Endometrial microvascular endothelial cells (primary cell): ENCODE data around the gene LAG3. TPM values are rescaled to one million over a fixed set of nuclear protein-coding genes. Genes with fewer than 3 reads are reported as not detected.
"Not testable (repeated sequence)": the region's sequence is repeated elsewhere in the genome, so short reads cannot be mapped to it uniquely, and the experiment has no call there.

ENCODE experiments used
- in situ Hi-C: cut with HindIII; loops from 2 replicates; pipeline ENCODE4 v1.10.0; 2017; ENCODE audit warnings: low sequenced_read_pairs, low pct_unique_long_range_greater_than_20kb; ENCODE audit errors: inconsistent ontology term
- total RNA-seq: library from RNA; depleted of rRNA; stranded (reverse); fragments of >200 nt; gene quantifications from one replicate; pipeline ENCODE4 v1.2.3, GENCODE V29; 2015; ENCODE audit errors: inconsistent ontology term

Gene LAG3
- 0.19 TPM for total RNA-seq

DNA sequence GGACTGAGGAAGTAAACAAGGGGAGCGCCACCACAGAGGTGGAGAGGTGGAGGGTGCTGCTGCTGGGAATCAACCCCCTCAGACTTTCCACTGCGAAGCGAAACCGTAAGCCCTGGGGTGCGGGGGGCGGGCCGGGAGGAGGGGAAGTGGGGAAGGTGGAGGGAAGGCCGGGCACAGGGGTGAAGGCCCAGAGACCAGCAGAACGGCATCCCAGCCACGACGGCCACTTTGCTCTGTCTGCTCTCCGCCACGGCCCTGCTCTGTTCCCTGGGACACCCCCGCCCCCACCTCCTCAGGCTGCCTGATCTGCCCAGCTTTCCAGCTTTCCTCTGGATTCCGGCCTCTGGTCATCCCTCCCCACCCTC, at the start of gene LAG3:
Gene LAG3 (plus strand): TSS at position 190 of the 365 bp plus-strand sequence. CDS start 333 bp downstream, outside the sequence.
- in situ Hi-C loops: no loop called here

DNA sequence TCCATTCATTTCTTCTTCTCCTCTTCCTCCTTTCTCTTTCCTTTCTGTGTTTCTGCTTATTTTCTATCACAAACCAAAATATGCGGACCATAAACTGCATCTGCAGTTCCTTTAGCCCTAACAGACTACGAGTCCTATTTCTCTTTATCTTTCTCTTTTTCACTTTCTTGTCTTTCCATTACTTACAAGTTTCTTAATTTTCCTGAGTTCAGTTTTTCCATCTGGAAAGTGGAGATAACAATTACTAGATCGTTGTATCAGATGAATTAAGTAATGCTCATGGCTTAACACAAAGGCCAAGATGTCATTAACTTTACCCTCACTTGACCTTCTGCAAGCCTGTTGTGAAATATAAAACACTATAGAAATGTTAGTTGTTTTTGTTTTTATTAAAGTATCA, 49.5 kb upstream of the LAG3 start:
- in situ Hi-C loops: loop anchor here (10.0 kb wide), 1 partner anchor 72 kb away; no protein-coding TSS in a partner anchor

DNA sequence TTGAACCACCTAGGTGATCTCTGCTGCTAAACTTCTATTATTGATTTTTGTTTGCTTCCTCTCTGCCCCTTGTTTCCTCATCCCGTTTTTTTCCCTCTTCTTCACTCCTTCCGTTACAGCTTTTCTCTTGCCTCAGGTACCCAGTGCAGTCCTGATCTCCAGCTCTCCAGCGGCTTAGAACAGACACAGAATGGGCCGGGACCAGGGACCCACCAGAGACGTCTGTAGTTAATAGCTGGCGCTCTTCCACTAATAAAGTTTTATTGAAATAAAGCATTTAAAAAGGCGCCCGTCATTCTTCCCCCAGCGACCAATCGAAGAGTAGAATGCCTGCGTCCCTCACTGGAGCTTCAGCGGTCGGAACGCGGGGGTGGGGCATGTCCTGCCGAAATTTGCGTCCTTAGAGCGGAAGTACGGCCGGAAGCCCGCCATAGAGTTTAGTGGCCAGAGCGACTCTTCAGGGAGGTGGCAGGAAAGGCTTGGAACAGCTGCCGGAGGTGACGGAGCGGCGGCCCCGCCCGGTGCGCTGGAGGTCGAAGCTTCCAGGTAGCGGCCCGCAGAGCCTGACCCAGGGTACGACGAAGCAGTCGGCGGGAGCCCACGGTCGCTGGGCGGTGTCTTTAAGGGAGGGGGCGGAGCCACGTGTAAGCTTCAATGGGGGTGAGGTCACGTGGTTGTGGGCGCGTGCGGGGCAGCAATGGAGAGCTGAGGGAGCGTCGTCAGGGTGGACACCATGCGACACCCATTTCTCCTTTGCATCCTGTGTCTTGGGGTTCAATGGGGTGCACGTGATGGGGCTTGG, 48.5 kb upstream of the LAG3 start, which contains the start of gene COPS7A:
Gene COPS7A (plus strand): TSS at position 440 of the 802 bp plus-strand sequence. CDS start 611 bp downstream, outside the sequence.
- in situ Hi-C loops: loop anchor here (10.0 kb wide), 1 partner anchor 71 kb away; no protein-coding TSS in a partner anchor

DNA sequence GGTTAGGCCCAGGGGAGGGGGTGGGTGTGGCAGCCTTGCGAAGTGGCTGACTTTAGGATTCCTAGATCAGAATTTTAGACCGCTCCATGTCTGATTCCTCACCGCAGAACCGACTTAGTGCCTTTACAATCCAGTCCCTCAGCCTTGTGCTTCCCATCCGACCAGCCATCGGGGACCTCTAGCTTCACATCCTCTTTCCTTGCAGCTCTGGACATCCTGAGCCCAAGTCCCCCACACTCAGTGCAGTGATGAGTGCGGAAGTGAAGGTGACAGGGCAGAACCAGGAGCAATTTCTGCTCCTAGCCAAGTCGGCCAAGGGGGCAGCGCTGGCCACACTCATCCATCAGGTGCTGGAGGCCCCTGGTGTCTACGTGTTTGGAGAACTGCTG, 47.9 kb upstream of the LAG3 start:
- in situ Hi-C loops: loop anchor here (10.0 kb wide), 1 partner anchor 70 kb away; no protein-coding TSS in a partner anchor

- in situ Hi-C loops: loop anchor here (10.0 kb wide), 1 partner anchor 69 kb away; no protein-coding TSS in a partner anchor
Measured at GRCh38 chr12:6725350-6725749, 47.0 kb upstream of the LAG3 start.

- in situ Hi-C loops: loop anchor here (10.0 kb wide), 1 partner anchor 66 kb away; no protein-coding TSS in a partner anchor
Measured at GRCh38 chr12:6729186-6729585, 43.1 kb upstream of the LAG3 start.

DNA sequence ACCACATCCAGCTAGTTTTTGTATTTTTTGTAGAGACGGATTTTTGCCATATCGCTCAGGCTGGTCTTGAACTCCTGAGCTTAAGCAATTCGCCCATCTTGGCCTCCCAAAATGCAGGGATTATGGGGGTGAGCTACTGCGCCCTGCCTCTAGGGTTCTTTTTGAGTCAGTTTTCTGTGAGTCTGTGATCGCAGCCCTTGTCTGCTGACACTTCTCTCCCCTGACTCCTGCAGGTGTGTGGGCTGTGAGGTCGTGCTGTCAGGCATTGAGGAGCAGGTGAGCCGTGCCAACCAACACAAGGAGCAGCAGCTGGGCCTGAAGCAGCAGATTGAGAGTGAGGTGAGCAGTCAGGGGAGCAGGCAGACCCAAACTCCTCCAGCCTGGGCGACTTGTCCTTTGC, 42.2 kb upstream of the LAG3 start:
- in situ Hi-C loops: no loop called here

DNA sequence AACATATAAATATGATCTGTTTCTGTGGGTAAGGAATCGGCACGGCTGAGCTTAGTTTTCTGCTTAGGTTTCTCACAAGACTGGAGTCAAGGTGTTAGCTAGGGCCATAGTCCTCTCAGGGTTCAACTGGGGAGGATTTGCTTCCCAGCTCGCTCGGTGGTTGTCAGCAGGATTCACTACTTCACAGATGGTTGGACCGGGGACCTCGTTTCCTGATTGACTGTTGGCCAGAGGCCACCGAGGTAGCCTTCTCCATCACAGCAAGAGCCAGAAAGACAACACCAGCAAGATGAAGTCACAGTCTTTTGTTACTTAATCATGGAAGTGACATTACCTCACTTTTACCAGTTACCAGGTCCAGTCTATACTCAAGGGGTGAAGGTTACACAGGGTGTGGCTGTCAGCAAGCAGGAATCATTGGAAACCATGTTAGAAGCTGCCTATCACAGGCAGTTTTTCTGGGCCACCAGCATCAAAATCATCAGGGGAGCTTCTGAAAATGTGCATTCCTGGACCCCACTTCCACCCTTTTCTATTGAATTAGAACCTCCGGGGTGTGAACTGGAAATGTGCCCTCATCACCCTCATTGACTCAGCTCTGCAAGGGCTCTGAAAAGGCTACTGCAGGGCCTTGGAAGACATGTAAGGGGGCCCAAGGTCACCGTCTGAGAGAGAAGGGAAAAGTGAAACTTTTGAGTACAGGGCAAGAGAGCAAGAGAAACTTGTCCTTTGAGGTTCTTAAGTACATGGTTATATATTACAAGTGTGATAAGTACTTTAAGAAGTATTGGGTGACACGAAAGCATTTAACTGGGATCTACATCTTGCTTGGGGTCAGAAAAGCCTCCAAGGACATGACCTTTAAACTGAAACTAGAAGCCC, 37.6 kb upstream of the LAG3 start:
- in situ Hi-C loops: no loop called here

DNA sequence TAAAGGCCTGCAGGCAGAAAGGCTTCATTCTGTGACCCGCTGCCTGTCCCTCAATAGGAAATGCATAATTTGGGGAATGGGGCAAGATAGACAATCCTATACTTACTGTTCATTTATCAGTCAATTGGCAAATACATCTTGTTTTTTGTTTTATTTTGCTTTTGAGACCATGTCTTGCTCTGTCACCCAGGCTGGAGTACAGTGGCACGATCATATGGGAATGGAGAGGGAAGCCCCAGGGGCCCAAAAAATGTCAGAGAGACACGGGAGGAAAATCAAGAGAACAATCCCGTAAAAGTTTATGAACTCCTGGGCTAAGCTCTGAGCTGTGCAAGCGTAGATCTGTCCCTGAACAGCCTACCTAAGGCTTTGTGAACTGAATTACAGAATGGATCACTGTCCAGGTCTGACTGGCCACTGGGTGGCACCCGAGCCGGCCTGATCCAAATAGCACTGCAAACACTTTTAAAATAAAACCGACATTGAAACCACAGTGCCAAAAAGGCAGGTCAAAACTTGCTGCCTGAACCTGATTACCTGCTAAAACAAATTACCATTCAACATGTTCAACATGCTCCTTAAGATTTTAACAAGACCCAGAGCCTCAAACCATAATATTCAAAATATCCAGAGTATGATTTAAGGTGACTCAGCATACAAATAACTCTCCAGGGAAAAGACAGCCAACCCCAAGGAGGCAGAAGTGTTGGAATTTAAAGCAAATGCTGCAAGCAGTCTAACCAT, 36.7 kb upstream of the LAG3 start:
- in situ Hi-C loops: no loop called here

DNA sequence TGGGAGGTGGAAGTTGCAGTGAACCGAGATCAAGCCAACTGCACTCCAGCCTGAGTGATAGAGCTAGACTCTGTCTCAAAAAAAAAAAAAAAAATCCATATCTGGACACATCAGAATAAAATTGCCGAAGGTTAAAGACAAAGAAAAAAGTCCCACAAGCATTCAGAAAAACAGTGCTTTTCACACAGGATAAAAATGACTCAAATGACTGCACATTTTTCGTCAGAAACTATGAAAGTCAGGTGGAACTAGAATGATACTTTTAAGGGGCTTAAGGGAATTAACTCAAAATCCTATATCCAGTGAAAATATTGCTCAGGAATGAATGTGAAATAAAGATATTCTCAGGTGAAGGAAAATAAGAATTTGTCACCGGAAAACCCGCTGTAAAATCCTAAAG, 35.6 kb upstream of the LAG3 start:
- in situ Hi-C loops: no loop called here

GRCh38 chr12:6742080-6742479, 30.2 kb upstream of the LAG3 start:
- in situ Hi-C loops: not testable (repeated sequence)

- in situ Hi-C loops: no loop called here
Measured at GRCh38 chr12:6742834-6743233, 29.5 kb upstream of the LAG3 start.

- in situ Hi-C loops: not testable (repeated sequence)
Measured at GRCh38 chr12:6743300-6743699, 29.0 kb upstream of the LAG3 start.

DNA sequence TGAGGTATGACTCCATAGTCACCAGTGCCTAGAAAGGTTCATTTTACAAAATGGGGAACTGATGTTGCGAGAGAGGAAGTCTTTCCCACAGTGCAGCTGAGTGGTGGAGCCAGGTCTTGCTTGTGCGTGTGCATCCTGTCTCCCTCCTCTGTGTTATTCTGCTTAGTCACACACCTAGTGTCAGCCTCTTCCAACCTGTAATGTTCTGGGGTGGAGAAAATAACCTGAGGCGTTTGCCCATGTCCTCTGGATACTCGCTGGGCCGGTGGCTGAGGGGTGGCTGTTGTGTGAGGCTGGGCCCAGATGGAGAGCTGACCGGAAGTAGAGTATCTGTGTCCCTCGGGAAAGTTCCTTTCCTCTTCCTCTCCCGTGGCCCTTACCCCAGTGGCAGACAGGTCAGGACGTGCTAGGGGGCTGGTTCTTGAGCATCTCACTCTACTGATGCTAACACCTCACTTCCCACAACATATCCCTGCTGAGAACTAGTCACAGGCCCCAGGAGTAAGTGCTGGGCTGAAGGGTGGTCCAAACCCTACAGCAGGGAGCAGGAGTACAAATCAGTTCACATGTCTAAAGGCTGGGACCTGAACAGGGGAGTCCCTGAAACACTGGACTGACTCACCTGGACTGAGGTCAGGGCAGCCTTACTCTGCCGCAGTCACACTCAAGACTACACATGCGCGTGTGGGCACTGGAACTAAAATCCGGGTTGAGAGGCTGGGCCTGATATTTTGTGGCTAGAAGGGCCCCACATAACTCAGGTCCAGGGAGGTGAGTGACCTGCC, 26.4 kb upstream of the LAG3 start:
- in situ Hi-C loops: no loop called here

DNA sequence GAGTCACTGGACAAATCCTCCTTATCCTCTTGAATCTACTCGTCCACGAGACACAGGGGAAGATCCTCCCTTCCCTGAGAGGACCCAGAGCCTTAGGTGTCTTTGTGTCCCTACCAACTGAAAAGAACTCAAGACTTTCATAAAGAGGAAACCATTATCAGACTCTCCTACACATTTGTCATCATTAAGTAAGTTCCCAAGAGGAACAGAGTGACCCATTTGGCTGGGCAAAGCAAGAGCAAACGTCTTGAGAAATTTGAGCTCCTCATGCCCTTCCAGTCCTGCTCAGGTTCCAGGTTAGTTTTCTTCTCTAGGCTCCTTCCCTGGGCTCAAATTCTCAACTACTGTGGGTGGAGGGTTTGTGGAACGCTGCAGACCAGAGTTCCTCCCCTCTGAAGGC, 25.1 kb upstream of the LAG3 start:
- in situ Hi-C loops: no loop called here

GRCh38 chr12:6748761-6749160, 23.6 kb upstream of the LAG3 start:
- in situ Hi-C loops: no loop called here

- in situ Hi-C loops: no loop called here
Measured at GRCh38 chr12:6750506-6750905, 21.8 kb upstream of the LAG3 start.

- in situ Hi-C loops: no loop called here
Measured at GRCh38 chr12:6751767-6752166, 20.6 kb upstream of the LAG3 start.
